Panc1 (cell line): Measurements from ENCODE around the gene DACH1. TPM values are rescaled to one million over a fixed set of nuclear protein-coding genes. Genes with fewer than 3 reads are reported as not detected.

Source experiments
- ATAC-seq: fragments of 200-7000 bp; cut with Tn5 transposase; 2 replicates; pipeline ENCODE4 v1.9.1; 2020; ENCODE audit warnings: mild to moderate bottlenecking, moderate library complexity
- BruUV-seq: library from RNA; stranded (reverse); fragments of 400-500 nt; replicated peaks from 2 replicates; lab custom pipeline; 2021; lab: Mats Ljungman, UMichigan
- CTCF ChIA-PET: fragments of 300-600 bp; sonication (Branson Sonifier 250); formaldehyde crosslinking; loops from one replicate; lab custom pipeline; 2022; ENCODE audit warnings: antibody characterized with exemption; lab: Charles Lee
- POLR2A ChIA-PET: fragments of 300-600 bp; sonication (Branson Sonifier 250); formaldehyde crosslinking; loops from one replicate; lab custom pipeline; 2022; ENCODE audit warnings: antibody characterized with exemption; lab: Charles Lee
- DNase-seq: peaks from one replicate; pipeline ENCODE4 v3.0.0-alpha.2; 2010; ENCODE audit warnings: low read depth, low spot score
- H3K27ac ChIP-seq: 2 replicates; pipeline ENCODE4 v1.5.1; 2011; ENCODE audit warnings: mild to moderate bottlenecking, low read length, inconsistent platforms
- H3K27me3 ChIP-seq: fragments of 200-500 bp; sonication (Bioruptor generic); 2 replicates; pipeline ENCODE4 v1.6.0; 2014; ENCODE audit warnings: low read length, inconsistent platforms; ENCODE audit not compliant: control insufficient read depth, insufficient read depth
- H3K36me3 ChIP-seq: fragments of 200-500 bp; sonication (Bioruptor generic); 2 replicates; pipeline ENCODE4 v1.5.1; 2014; ENCODE audit warnings: inconsistent platforms, mild to moderate bottlenecking, low read length, moderate library complexity; ENCODE audit not compliant: control insufficient read depth, insufficient read depth
- H3K4me1 ChIP-seq: 2 replicates; pipeline ENCODE4 v1.5.1; 2011; ENCODE audit warnings: inconsistent platforms, mild to moderate bottlenecking, low read length, moderate library complexity; ENCODE audit not compliant: control insufficient read depth, insufficient read depth
- H3K4me3 ChIP-seq, 2 experiments: 2 replicates each; pipeline ENCODE4 v1.5.1; 2011 to 2012; ENCODE audit warnings: low read depth in 2 of 2, low read length in 2 of 2, mild to moderate bottlenecking in 2 of 2, inconsistent platforms in 1 of 2, moderate library complexity in 1 of 2
- H3K9me3 ChIP-seq: fragments of 200-500 bp; sonication (Bioruptor generic); 2 replicates; pipeline ENCODE4 v1.5.1; 2014; ENCODE audit warnings: low read depth, mild to moderate bottlenecking, inconsistent platforms, low read length, moderate library complexity; ENCODE audit not compliant: control insufficient read depth, insufficient read depth
- CTCF ChIP-seq: fragments of 450-650 bp; IDR thresholded peaks from 2 replicates; pipeline ENCODE4 v1.5.1; 2017; ENCODE audit warnings: mild to moderate bottlenecking
- POLR2AphosphoS5 ChIP-seq: IDR thresholded peaks from 2 replicates; pipeline ENCODE4 v1.6.1; 2012; ENCODE audit warnings: mild to moderate bottlenecking, low read depth, low read length, moderate library complexity
- REST ChIP-seq, 2 experiments: IDR thresholded peaks; 2 replicates each; pipeline ENCODE4 v1.6.1; 2011 to 2012; ENCODE audit warnings: low read depth in 2 of 2, control low read depth in 1 of 2, low read length in 1 of 2, mild to moderate bottlenecking in 1 of 2, moderate library complexity in 1 of 2; ENCODE audit not compliant: insufficient read depth in 1 of 2
- SIN3A ChIP-seq: IDR thresholded peaks from 2 replicates; pipeline ENCODE4 v1.6.1; 2012; ENCODE audit warnings: low read depth, mild to moderate bottlenecking, low read length, moderate library complexity, borderline replicate concordance; ENCODE audit not compliant: insufficient read depth
- TCF7L2 ChIP-seq: IDR thresholded peaks from 2 replicates; pipeline ENCODE4 v1.6.1; 2011; ENCODE audit warnings: mild to moderate bottlenecking, low read depth, low read length, inconsistent platforms
- in situ Hi-C: cut with HindIII; loops from 2 replicates; pipeline ENCODE4 v1.10.0; 2016; ENCODE audit warnings: low sequenced_read_pairs, low pct_unique_long_range_greater_than_20kb
- intact Hi-C: fragments of 100-400 bp; cut with micrococcal nuclease; formaldehyde crosslinking; loops from one replicate; pipeline ENCODE4 v1.10.0; 2022; ENCODE audit not compliant: unreplicated experiment
- total RNA-seq: library from RNA; stranded (reverse); gene quantifications from one replicate; pipeline ENCODE4 v1.2.1, GENCODE V29; 2021; ENCODE audit not compliant: unreplicated experiment

DACH1 gene
- total RNA-seq, 1 experiment from 2014 or later, result 0.54 TPM

- no peaks in the 10 kb centered on the region for H3K4me1 ChIP-seq
- no peaks in the 10 kb centered on the region for H3K36me3 ChIP-seq
- no peaks in the 10 kb centered on the region for H3K27me3 ChIP-seq
- H3K27ac ChIP-seq, result no peak overlapping the region
- no peak overlapping the region for H3K4me3 ChIP-seq
- POLR2A ChIA-PET, result no interaction called here
- CTCF ChIA-PET, result no interaction called here
- in situ Hi-C loops, result no loop called here
- BruUV-seq, result no TSS peak
- no peak for ATAC-seq
- intact Hi-C loops, result no loop called here
- DNase-seq, result no peak
- H3K9me3 ChIP-seq, result no peaks in the 10 kb centered on the region
- TF ChIP-seq TCF7L2 (no peak), POLR2AphosphoS5 (no peak), REST (IDR thresholded peaks at IDR 0.05; ENCODE audit: insufficient read depth in 1 of 2, low read depth in 2 of 2, low read length in 1 of 2) (no peak), SIN3A (no peak), CTCF (no peak)
These were observed 15.1 kb upstream of the DACH1 start for GRCh38 chr13:71882120-71882519.

GRCh38 chr13:71880753-71881541 is 13.9 kb upstream of the DACH1 start:
- DNase-seq (no peak), ATAC-seq (no peak)
- TF ChIP-seq SIN3A, result no peak
- TF ChIP-seq POLR2AphosphoS5, result no peak
- no peak for TF ChIP-seq CTCF
- no peak for TF ChIP-seq REST (IDR thresholded peaks at IDR 0.05; ENCODE audit: insufficient read depth in 1 of 2, low read depth in 2 of 2, low read length in 1 of 2)
- TF ChIP-seq TCF7L2, result no peak
- Histone ChIP-seq H3K27ac (no peak overlapping the region), H3K4me1 (no peaks in the 10 kb centered on the region), H3K4me3 (no peak overlapping the region), H3K27me3 (no peaks in the 10 kb centered on the region), H3K9me3 (no peaks in the 10 kb centered on the region), H3K36me3 (no peaks in the 10 kb centered on the region)
- CTCF ChIA-PET, result no interaction called here
- intact Hi-C loops, result no loop called here
- POLR2A ChIA-PET, result no interaction called here
- in situ Hi-C loops, result no loop called here
- no TSS peak for BruUV-seq
